GM12878 (cell line): ENCODE measurements around the gene CEACAM4. TPM values are rescaled to one million over a fixed set of nuclear protein-coding genes. Genes with fewer than 3 reads are reported as not detected.

Experiments
- ATAC-seq: fragments of 200-7000 bp; cut with Tn5 transposase; 3 replicates; pipeline ENCODE4 v1.9.1; 2020; ENCODE audit warnings: mild to moderate bottlenecking, moderate library complexity
- BruUV-seq: library from RNA; stranded (reverse); fragments of 400-500 nt; replicated peaks from 2 replicates; lab custom pipeline; 2021; lab: Mats Ljungman, UMichigan
- CTCF ChIA-PET: fragments of 300-600 bp; sonication (Branson Sonifier 250); formaldehyde crosslinking; extraction: SDS; loops from one replicate; lab custom pipeline; 2021; ENCODE audit warnings: inconsistent platforms; lab: Yijun Ruan, JAX
- POLR2A ChIA-PET: fragments of 350-600 bp; formaldehyde crosslinking; extraction: SDS; loops from one replicate; lab custom pipeline; 2021; ENCODE audit warnings: inconsistent platforms; lab: Charles Lee
- RAD21 ChIA-PET: fragments of 300-600 bp; sonication (Branson Sonifier 250); formaldehyde crosslinking; loops from one replicate; lab custom pipeline; 2023; ENCODE audit warnings: antibody characterized with exemption; ENCODE audit not compliant: unreplicated experiment; lab: Charles Lee
- SMC1A ChIA-PET: fragments of 300-600 bp; sonication (Branson Sonifier 250); formaldehyde crosslinking; loops from one replicate; lab custom pipeline; 2023; ENCODE audit not compliant: unreplicated experiment, uncharacterized antibody; lab: Charles Lee
- DNase-seq: peaks from one replicate; pipeline ENCODE4 v3.0.0-alpha.2; 2011; ENCODE audit warnings: low read depth, low spot score
- FAIRE-seq: peaks from 3 replicates; lab custom pipeline; 2011; peaks lifted over from hg19 to GRCh38; lab: Jason Lieb, UNC
- H2AFZ ChIP-seq: 2 replicates; pipeline ENCODE4 v1.6.0; 2011; ENCODE audit warnings: low read depth, low read length, control low read depth; ENCODE audit not compliant: control insufficient read depth
- H3K27ac ChIP-seq: 2 replicates; pipeline ENCODE4 v1.5.1; 2011; ENCODE audit warnings: control low read depth; ENCODE audit not compliant: control insufficient read depth, insufficient read depth
- H3K27me3 ChIP-seq, 2 experiments: replicated peaks in 1 of 2; 2 replicates each; pipeline versions ENCODE4 v1.6.0 to v1.6.1; 2011; ENCODE audit warnings: low read length in 1 of 2; ENCODE audit not compliant: control insufficient read depth in 2 of 2, insufficient read depth in 2 of 2
- H3K36me3 ChIP-seq, 2 experiments: 2 replicates each; pipeline ENCODE4 v1.5.1; 2011; ENCODE audit warnings: low read length in 1 of 2; ENCODE audit not compliant: control insufficient read depth in 2 of 2, insufficient read depth in 2 of 2
- H3K4me1 ChIP-seq: 2 replicates; pipeline ENCODE4 v1.6.1; 2011; ENCODE audit warnings: mild to moderate bottlenecking, low read length, moderate library complexity, mixed read lengths; ENCODE audit not compliant: control insufficient read depth, insufficient read depth
- H3K4me2 ChIP-seq: 2 replicates; pipeline ENCODE4 v1.6.0; 2011; ENCODE audit warnings: control low read depth; ENCODE audit not compliant: control insufficient read depth, insufficient read depth
- H3K4me3 ChIP-seq: fragments of 200-600 bp; sonication (generic); 2 replicates; pipeline ENCODE4 v1.5.1; 2016
- H3K79me2 ChIP-seq: 2 replicates; pipeline ENCODE4 v1.6.0; 2011; ENCODE audit warnings: low read length; ENCODE audit not compliant: control insufficient read depth, insufficient read depth
- H3K9ac ChIP-seq: 2 replicates; pipeline ENCODE4 v1.8.0; 2011; ENCODE audit warnings: low read length, control low read depth, mixed read lengths; ENCODE audit not compliant: control insufficient read depth, insufficient read depth
- H3K9me3 ChIP-seq: replicated peaks from 3 replicates; pipeline ENCODE4 v1.5.1; 2011; ENCODE audit warnings: mild to moderate bottlenecking, low read length; ENCODE audit not compliant: control insufficient read depth, insufficient read depth
- H4K20me1 ChIP-seq: 2 replicates; pipeline ENCODE4 v1.6.0; 2011; ENCODE audit not compliant: control insufficient read depth, insufficient read depth
- RB1 ChIP-seq: fragments of 450-650 bp; formaldehyde crosslinking; IDR thresholded peaks from 2 replicates; pipeline ENCODE4 v1.6.1; 2017; ENCODE audit warnings: mild to moderate bottlenecking, borderline replicate concordance
- WGBS: methylation state at CpG from one replicate; pipeline ENCODE4 v1.1.6; 2016; ENCODE audit warnings: low lambda C conversion rate; ENCODE audit not compliant: insufficient replicate concordance, insufficient coverage; ENCODE audit errors: missing lambda C conversion rate; 5-methylcytosine and 5-hydroxymethylcytosine counted together
- in situ Hi-C: fragments of 300-500 bp; cut with MboI; formaldehyde crosslinking; loops from 9 replicates; pipeline ENCODE4 v1.14.3; 2018; ENCODE audit warnings: mixed read lengths
- intact Hi-C: fragments of 100-400 bp; cut with micrococcal nuclease; formaldehyde crosslinking; loops from one replicate; pipeline ENCODE4 v1.14.2; 2022; ENCODE audit not compliant: unreplicated experiment
- polyA plus RNA-seq, 11 experiments: library from polyadenylated mRNA; depleted of rRNA in 4 of 11; unstranded in 6 of 11; stranded (reverse) in 5 of 11; fragments of >200 nt; fragmentation: Nextera tagmentation in 4 of 11; fragmentation: Illumina TruSeq in 1 of 11; extraction: Ambion mirVana in 4 of 11; extraction: Trizol in 1 of 11; gene quantifications; 1 replicate in 1 of 11; 2 replicates in 10 of 11; pipeline versions ENCODE4 v1.2.1 to v1.2.3, GENCODE V29; 2011 to 2016; ENCODE audit warnings: inconsistent platforms in 2 of 11, missing spikeins in 2 of 11, low read depth in 1 of 11
- total RNA-seq, 4 experiments: library from RNA; depleted of rRNA in 3 of 4; stranded (reverse); fragments of >200 nt in 3 of 4; fragmentation: Illumina TruSeq in 1 of 4; extraction: Trizol in 1 of 4; gene quantifications; 2 replicates each; pipeline versions ENCODE4 v1.2.1 to v1.2.3, GENCODE V29; 2013 to 2021
- TF ChIP-seq, protein P1 (sequence below): fragments of 150-350 bp; IDR thresholded peaks from 2 replicates; pipeline ENCODE4 v1.6.1; 2014; ENCODE audit warnings: mild to moderate bottlenecking, low read depth, low read length
- TF ChIP-seq, protein P2 (sequence below): IDR thresholded peaks from 2 replicates; pipeline ENCODE4 v1.6.1; 2012; ENCODE audit warnings: mild to moderate bottlenecking, low read depth, low read length

The CEACAM4 gene
- total and polyA plus RNA-seq, 10 of the 15 experiments (the other 5 are each of a cell fraction or from before 2014, with no cell fraction given), result not detected

DNA sequence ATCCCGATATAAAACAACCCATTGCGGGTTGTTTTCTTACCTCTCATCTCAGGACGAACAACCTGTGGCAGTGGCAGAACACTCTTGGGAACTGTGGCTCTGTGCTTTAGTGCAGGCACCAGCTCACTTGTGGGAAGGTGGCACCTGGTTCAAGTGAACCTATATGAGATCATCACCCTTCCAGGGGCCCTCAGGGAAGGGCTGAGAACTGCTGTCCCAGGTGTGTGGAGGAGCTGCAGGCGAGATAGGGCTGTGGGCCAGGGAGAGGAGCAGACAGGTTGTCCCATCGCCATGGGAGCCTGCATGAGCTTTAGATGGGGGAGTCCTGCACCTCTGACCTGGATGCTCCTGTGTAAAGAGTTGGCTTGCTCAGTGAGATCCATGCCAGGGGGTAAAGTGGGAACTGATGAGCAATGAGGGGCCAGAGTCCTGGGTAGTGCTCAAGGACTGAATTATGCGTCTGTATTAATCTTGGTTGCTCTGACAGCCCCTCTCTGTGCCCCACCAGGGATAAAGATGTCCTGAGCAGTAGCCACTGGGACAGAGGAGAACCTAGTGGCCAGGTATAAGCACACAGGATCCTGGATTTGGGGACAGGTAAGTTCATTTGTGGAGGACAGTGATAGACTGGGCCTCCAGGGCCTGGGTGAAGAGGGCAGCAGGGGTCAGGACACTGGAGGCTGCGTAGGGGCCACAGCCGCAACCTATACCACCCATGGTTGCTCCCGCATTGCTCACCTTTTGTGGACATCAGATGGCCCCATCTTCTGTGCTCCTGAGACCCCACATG lies 8.7 kb downstream of the CEACAM4 start (continued):
- TF ChIP-seq RB1, result no peak

DNA sequence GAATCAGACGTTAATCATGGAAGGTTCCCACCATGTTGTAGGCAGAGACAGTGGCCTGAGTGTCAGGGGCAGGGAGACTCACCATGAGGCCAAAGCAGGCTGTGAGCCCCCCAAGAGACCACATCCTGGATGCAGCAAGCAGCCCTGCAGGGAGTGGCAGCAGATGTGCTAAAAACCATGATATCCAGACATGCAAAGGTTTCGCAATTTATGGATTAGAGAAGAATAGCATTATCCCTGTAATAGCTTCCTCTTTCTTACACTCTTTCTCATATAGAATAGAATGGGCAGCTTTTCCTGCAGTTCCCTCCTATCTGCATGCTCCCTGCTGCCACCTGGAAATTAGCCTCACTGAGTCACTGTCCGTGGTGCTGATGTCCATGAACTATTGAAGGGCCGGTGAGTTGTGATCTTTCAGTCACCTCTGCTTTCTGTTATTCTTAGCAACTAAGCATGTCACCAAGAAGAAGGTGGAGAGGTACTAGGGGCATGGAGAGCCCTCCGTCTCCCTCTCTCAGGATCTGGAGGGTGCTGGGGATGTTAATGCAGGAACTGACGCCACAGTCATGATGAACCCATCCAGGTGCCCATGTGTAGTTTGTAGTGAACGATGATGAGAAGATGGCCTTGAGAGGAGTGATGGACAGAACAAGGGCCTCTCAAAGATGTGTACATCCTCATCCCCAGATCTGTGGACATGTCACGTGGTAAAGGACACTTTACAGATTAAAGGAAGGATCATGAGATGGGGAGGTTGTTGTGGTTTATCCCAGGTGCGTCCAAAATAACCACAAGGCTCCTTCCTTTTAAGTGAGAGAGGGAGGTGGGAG lies 9.9 kb downstream of the CEACAM4 start:
- 30% methylated on average over 9 of the region's 9 CpGs for WGBS
- ChIA-PET CTCF (no interaction called here), RAD21 (no interaction called here), POLR2A (no interaction called here), SMC1A (no interaction called here)
- DNase-seq (no peak), FAIRE-seq (no peak), ATAC-seq (no peak)
- no peak overlapping the region for H3K4me3 ChIP-seq
- no peaks in the 10 kb centered on the region for H4K20me1 ChIP-seq
- no peaks in the 10 kb centered on the region for H3K36me3 ChIP-seq
- TF ChIP-seq, protein P1, sequence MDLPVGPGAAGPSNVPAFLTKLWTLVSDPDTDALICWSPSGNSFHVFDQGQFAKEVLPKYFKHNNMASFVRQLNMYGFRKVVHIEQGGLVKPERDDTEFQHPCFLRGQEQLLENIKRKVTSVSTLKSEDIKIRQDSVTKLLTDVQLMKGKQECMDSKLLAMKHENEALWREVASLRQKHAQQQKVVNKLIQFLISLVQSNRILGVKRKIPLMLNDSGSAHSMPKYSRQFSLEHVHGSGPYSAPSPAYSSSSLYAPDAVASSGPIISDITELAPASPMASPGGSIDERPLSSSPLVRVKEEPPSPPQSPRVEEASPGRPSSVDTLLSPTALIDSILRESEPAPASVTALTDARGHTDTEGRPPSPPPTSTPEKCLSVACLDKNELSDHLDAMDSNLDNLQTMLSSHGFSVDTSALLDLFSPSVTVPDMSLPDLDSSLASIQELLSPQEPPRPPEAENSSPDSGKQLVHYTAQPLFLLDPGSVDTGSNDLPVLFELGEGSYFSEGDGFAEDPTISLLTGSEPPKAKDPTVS, result no peak
- TF ChIP-seq, protein P2, sequence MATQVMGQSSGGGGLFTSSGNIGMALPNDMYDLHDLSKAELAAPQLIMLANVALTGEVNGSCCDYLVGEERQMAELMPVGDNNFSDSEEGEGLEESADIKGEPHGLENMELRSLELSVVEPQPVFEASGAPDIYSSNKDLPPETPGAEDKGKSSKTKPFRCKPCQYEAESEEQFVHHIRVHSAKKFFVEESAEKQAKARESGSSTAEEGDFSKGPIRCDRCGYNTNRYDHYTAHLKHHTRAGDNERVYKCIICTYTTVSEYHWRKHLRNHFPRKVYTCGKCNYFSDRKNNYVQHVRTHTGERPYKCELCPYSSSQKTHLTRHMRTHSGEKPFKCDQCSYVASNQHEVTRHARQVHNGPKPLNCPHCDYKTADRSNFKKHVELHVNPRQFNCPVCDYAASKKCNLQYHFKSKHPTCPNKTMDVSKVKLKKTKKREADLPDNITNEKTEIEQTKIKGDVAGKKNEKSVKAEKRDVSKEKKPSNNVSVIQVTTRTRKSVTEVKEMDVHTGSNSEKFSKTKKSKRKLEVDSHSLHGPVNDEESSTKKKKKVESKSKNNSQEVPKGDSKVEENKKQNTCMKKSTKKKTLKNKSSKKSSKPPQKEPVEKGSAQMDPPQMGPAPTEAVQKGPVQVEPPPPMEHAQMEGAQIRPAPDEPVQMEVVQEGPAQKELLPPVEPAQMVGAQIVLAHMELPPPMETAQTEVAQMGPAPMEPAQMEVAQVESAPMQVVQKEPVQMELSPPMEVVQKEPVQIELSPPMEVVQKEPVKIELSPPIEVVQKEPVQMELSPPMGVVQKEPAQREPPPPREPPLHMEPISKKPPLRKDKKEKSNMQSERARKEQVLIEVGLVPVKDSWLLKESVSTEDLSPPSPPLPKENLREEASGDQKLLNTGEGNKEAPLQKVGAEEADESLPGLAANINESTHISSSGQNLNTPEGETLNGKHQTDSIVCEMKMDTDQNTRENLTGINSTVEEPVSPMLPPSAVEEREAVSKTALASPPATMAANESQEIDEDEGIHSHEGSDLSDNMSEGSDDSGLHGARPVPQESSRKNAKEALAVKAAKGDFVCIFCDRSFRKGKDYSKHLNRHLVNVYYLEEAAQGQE, result peak; percentile 86
- H3K27me3 ChIP-seq, result no peaks in the 10 kb centered on the region; a peak in 3 of 4 replicates
- BruUV-seq, result no TSS peak
- H3K27ac ChIP-seq, result no peak overlapping the region
- H3K9ac ChIP-seq, result no peak overlapping the region
- no peaks in the 10 kb centered on the region for H3K9me3 ChIP-seq
- H2AFZ ChIP-seq, result no peak overlapping the region
- no peaks in the 10 kb centered on the region for H3K79me2 ChIP-seq
- no peak overlapping the region for H3K4me2 ChIP-seq
- intact Hi-C loops (no loop called here), in situ Hi-C loops (no loop called here)
- H3K4me1 ChIP-seq, result no peaks in the 10 kb centered on the region
